DMS53 (cell line): ENCODE measurements around the gene TEP1.
A peak's percentile ranks its signal among the peaks of the same experiment; 100 is the strongest.
"Not testable (repeated sequence)": the region's sequence is repeated elsewhere in the genome, so short reads cannot be mapped to it uniquely, and the experiment has no call there.

Experiments
- DNase-seq: peaks from one replicate; lab custom pipeline; 2025; lab: John Stamatoyannopoulos, UW

Gene TEP1

DNA sequence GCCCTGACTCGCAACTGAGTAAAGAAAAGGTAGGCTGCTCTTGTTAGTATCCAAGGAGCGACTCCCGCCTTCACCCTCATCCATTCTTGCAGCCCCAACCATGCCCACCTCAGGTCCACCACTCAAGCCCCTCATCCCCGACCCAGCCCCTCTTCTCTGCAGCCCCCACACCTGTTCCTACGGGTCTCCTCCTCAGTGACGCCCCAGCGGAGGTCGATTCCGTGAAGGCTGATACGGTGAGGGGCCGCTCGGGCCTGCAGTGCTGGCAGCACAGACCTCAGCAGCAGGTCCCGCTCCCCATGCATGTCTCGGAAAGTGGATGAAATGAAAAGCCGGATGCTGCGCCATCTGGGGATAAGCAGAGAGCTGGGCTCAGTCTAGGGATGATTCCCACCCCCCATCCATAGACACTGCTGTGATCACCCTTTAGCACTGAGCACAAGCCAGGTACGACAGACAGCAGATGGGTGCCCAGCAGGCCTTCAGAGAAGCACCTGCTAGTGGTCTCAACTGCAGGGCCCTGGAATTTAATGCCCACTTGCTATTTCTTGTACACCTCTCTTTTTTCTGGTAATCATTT, 26.9 kb downstream of the TEP1 start:
- no peak for DNase-seq

DNA sequence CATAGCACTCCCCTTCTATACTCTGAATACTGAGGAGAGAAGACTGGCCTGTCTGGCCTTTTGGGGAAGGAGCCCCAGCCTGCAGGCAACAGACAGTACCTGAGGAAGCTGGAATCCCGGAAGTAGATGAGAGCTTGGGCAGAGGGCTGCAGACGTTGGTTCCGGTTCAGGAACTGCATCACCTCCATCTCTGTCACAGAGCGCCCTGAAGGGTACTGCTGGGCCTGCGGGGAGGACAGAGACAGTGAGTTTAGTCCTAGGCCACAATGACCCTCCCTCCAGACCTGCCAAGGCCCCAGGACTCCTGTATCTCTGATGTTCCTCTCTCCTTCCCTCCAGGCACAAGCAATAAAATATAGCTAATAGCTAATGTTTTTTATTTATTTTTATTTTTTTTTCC, 28.4 kb downstream of the TEP1 start:
- no peak for DNase-seq

DNA sequence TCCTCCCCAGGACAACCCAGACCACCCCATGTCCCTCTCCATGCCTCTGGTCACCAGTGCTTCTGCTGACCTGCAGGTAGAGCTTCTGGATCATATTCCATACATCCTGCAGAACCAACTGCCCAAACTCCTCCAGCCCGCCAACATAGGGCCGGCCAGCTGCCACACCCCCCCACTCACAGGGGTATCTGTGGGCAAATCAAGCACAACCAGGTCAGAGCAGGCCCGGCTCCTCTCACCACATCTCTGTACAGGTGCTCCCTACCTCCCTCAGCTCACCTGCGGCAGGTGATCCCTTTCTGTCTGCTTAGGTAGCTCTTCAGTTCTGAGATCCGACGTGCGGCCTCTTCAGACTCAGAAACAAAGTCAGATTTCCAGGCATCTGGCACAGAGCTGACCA, 29.0 kb downstream of the TEP1 start:
- DNase-seq = no peak

DNA sequence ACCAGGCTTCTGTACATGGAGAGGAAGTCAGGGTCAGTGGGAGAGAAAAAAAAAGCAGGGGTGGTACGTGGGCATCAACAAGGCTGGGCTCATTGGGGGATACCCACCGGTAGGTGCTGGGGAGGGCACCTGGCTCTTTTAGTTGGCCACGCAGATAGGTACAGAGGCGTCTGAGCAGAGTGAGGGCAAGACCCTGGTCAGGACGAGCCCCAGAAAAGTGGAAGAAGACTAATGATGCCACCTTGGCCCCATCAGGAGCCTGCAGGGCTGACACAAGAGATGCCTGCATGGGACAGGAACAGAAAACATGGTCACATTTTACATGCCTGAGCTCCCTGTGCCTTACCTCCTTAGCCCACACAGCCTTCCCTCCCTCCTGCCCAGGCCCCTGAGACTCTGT, 29.7 kb downstream of the TEP1 start:
- no peak for DNase-seq

GRCh38 chr14:20383032-20383431, 30.3 kb downstream of the TEP1 start:
- DNase-seq = no peak

DNA sequence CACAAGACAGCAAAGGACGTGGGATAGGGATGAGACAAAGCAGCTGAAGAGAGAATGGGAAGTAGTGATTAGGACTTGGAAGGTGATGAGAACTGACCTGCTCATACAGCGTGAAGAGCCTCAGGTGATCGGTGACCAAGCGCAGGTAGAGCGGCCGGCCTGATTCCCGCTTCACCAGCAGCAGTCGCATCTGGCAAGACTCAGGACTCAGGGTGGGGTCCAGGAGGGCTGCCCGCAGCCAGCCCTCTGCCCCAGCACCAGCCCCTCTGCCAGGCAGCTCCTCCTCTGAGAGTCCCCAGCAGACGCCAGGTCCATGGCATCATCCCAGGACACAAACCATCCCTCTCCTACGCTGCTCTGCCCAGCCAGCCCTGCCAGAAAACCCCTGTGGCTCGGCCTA, 30.8 kb downstream of the TEP1 start:
- DNase-seq = no peak

- DNase-seq = no peak
Observed at GRCh38 chr14:20381341-20381740, 32.0 kb downstream of the TEP1 start.

GRCh38 chr14:20380681-20381080, 32.6 kb downstream of the TEP1 start:
- no peak for DNase-seq

- no peak for DNase-seq
Observed at GRCh38 chr14:20379743-20380142, 33.6 kb downstream of the TEP1 start.

DNA sequence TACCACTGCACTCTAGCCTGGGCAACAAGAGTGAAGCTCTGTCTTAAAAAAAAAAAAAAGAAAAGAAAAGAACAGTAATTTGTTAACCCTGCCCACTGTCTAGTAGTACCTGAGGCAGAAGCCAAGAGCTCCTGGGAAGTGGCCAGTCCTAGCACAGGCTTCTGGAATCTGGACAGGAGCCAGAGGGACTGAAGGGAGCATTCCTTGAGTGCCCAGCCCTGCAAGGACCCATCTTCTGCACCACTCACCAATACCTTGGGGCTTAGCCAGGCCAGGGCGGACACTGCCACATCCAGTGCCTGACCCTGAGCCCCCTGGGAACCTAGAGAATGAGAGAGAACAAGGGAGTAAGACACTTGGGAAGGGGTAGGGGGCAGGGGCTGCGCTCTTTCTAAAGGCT, 36.1 kb downstream of the TEP1 start:
- no peak for DNase-seq

DNA sequence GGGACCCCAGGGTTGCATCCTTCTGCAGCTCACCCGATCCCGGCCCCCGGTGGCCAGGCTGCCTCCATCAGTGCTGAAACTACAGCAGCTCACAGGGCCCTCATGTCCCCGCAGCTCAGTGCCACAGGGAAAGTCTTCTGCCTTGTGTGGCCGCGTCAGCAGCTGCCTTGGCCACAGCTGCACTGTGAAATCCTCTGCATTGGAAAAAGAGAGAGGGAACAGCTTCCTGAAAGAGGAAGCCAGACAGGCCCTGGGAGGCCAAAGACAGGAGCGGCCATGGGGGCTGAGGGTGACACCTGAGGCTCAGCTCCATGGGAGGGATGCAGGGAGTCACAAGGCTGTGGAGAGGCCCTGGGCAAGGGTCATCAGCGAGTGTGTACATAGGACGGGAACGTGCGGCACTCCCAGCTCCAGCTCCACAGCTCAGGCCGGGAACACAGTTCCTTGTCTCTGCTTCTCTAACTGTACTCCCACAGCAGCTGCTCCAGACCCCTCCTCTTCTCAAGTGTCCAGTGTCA, 37.2 kb downstream of the TEP1 start:
- no peak for DNase-seq

- DNase-seq = no peak
Observed at GRCh38 chr14:20375471-20375870, 37.8 kb downstream of the TEP1 start.

DNA sequence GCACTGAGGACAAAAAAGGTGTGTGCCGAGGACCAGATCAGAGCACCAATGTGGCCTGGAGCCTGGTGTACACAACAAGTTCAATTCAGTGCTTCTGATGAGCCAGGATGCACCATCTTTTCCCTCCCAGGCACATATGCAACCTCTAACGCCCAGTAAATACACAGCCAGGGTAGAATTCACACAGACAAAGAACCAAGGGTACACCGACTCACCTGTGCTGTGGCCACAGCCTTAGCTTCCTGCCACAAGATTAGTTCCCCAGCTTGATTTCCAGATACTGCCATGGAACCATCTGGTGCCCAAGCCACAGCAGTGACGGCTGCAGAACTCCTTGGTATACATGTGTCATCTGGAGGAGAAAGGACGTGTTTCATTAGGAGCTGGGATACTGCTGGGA, 40.5 kb downstream of the TEP1 start:
- DNase-seq = no peak

DNA sequence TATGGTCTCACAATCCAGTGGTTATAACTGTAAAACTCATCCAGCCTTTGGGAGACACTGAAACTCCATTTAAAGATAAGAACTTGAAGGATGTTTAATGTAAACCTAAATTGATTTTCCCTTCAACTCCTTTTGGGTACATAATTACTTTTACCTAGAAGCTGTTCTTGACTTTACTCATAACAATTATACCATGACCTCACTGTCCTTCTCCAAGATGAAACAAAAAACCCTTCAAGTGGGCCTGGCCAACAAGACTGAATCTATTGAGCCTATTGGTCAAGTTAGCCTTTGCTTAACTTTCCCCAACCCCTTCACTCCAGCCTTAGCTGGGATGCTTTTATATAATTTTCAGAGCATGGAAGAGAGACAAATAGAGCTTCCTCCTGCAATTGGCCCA, 47.4 kb downstream of the TEP1 start:
- DNase-seq = no peak

DNA sequence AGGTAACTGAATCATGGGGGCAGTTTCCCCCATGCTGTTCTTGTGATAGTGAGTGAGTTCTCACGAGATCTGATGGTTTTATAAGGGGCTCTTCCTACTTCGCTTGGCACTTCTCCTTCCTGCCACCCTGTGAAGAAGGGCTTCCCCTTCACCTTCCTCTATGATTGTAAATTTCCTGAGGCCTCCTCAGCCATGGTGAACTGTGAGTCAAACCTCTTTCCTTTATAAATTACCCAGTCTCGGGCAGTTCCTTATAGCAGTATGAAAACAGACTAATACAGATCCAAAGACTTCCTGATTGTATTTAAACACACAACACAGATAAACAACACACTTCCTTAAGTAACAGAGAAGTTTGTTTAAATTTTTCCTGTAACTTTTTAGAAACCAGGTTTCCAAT, 54.8 kb downstream of the TEP1 start:
- not testable (repeated sequence) for DNase-seq

DNA sequence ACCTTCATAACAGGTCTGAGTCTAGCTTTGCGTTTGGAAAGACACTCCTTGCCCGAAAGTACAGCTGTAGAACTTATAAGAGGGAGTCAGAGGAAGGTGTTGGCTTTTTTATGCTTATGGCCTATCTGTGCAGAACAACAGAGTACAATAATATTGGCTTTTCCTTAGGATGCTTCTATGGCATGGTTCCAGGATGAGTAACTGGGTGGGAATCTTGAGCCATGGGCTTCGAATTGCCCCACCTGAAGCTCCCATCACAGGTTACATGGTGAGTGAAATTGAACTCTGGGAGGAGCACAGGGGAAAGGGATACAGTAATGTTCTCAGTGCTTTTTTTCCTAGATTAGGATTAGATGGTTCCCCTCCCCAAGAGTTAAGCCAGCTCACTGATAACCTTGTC, 56.9 kb downstream of the TEP1 start:
- no peak for DNase-seq

- DNase-seq = no peak
Observed at GRCh38 chr14:20350860-20351259, 62.4 kb downstream of the TEP1 start.

DNA sequence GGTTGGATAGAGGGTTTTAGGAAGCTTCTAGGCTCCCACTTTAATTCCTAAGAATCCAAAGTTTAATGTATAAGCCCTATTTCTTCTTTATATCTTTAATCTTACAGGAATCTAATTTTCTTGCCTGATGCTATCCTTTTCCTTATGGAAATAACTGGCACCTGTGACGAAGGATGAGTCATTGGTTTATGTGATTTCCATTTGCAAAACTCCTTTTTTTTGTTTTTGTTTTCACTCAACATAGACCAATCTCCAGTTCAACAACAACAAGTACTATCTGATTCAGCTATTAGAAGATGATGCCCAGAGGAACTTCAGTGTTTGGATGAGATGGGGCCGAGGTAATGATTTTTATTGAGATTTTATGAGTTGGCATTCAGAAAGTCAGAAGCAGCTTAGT, 63.0 kb downstream of the TEP1 start:
- DNase-seq = no peak

DNA sequence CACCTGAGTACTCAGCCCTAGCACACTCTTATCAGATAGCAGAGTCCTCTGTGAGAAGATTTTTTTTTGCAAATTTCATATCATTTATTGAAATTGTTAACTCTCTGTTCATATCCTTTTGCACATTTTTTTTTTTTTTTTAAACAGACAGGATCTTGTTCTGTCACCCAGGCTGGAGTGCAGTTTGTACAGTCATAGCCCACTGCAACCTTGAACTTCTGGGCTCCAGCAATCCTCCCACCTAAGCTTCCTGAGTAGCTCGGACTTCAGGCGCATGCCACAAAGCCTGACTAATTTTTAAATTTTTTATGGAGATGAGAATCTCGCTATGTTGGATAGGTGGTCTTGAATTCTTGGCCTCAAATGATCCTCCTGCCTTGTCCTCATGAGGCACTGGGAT, 65.6 kb downstream of the TEP1 start:
- no peak for DNase-seq

- no peak for DNase-seq
Observed at GRCh38 chr14:20346713-20347112, 66.6 kb downstream of the TEP1 start.

- DNase-seq = no peak
Observed at GRCh38 chr14:20345366-20345765, 67.9 kb downstream of the TEP1 start.

- DNase-seq = peak; percentile 28
Observed at GRCh38 chr14:20343862-20344220, 69.5 kb downstream of the TEP1 start.

GRCh38 chr14:20343092-20343861, 70.0 kb downstream of the TEP1 start, which contains the start of gene PARP2:
PARP2 (plus strand) TSS chr14:20343635; CDS start chr14:20343642, 7 bp downstream.
- peak; percentile 97 for DNase-seq

GRCh38 chr14:20341646-20342045, 71.7 kb downstream of the TEP1 start:
- no peak for DNase-seq
